NCI-H2171 (cell line): ENCODE measurements around the gene SOD1.

Experiments used
- DNase-seq: peaks from one replicate; lab custom pipeline; 2025; lab: John Stamatoyannopoulos, UW

The SOD1 gene

GRCh38 chr21:31684918-31685317 is 25.4 kb downstream of the SOD1 start:
- no peak for DNase-seq

GRCh38 chr21:31686272-31686915 is 26.9 kb downstream of the SOD1 start:
- no peak for DNase-seq

GRCh38 chr21:31687108-31687507 is 27.6 kb downstream of the SOD1 start:
- DNase-seq, result no peak

GRCh38 chr21:31688603-31689368 is 29.3 kb downstream of the SOD1 start:
- DNase-seq, result no peak

GRCh38 chr21:31693222-31693621 is 33.7 kb downstream of the SOD1 start:
- no peak for DNase-seq

- DNase-seq, result no peak
Observed at GRCh38 chr21:31696424-31696823, 36.9 kb downstream of the SOD1 start.

- no peak for DNase-seq
Observed at GRCh38 chr21:31698461-31698860, 39.0 kb downstream of the SOD1 start.

GRCh38 chr21:31700040-31700439 is 40.5 kb downstream of the SOD1 start:
- no peak for DNase-seq

GRCh38 chr21:31706562-31706961 is 47.1 kb downstream of the SOD1 start:
- no peak for DNase-seq

GRCh38 chr21:31707499-31707898 is 48.0 kb downstream of the SOD1 start:
- DNase-seq, result no peak

- no peak for DNase-seq
Observed at GRCh38 chr21:31708541-31708940, 49.0 kb downstream of the SOD1 start.

GRCh38 chr21:31710586-31710985 is 51.1 kb downstream of the SOD1 start:
- no peak for DNase-seq

- DNase-seq, result no peak
Observed at GRCh38 chr21:31711326-31711725, 51.8 kb downstream of the SOD1 start.

- no peak for DNase-seq
Observed at GRCh38 chr21:31711745-31712285, 52.3 kb downstream of the SOD1 start.

GRCh38 chr21:31713115-31713514 is 53.6 kb downstream of the SOD1 start:
- DNase-seq, result no peak

- DNase-seq, result no peak
Observed at GRCh38 chr21:31713973-31714740, 54.7 kb downstream of the SOD1 start.

GRCh38 chr21:31714741-31715365 is 55.4 kb downstream of the SOD1 start:
- DNase-seq, result no peak

GRCh38 chr21:31716106-31716505 is 56.6 kb downstream of the SOD1 start:
- DNase-seq, result no peak
